ENCODE results near the gene ISCU.

DNA sequence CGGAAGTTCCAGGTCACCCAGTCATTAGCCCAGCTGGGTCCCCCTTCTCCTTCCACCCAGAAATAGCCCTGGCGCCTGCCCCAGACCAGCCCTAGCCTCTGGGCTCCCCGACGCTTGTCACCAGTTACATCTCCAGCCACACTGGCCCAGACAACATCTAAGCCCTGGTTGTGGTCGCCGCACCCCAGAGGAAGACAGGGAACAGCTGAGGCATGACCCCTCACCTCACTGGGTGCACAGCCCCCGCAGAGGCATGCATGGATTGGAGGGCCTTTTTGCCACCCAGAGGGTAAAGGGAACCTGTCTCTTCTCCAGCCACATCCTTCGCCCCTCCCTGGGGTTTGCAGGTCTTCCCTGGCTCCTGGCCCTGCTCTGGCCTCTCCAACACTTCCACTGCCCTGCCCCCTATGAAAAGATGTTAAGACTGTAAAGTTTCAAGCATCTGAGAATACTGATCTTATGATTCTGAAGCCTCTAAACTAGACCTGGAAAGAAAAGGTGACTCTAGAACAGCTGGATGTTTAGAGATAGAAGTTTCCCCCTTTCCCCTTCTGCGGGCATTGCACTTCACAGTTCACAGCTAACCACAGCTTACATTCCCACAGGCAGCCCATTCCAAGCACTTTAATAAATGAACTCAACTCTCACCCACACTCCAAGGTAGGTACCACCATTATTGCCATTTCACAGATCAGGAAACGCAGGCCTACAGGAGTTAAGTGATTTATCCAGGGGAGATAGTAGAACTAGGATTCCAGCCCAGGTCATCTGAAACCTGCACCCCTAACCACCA is 20.8 kb downstream of the ISCU start:
- TF ChIP-seq POLR2AphosphoS5 (IDR thresholded peaks at IDR 0.05) (no peak), POLR2A (IDR thresholded peaks at IDR 0.05) (no peak), EP300 (IDR thresholded peaks at IDR 0.05) (no peak)
- TF ChIP-seq, protein P1, sequence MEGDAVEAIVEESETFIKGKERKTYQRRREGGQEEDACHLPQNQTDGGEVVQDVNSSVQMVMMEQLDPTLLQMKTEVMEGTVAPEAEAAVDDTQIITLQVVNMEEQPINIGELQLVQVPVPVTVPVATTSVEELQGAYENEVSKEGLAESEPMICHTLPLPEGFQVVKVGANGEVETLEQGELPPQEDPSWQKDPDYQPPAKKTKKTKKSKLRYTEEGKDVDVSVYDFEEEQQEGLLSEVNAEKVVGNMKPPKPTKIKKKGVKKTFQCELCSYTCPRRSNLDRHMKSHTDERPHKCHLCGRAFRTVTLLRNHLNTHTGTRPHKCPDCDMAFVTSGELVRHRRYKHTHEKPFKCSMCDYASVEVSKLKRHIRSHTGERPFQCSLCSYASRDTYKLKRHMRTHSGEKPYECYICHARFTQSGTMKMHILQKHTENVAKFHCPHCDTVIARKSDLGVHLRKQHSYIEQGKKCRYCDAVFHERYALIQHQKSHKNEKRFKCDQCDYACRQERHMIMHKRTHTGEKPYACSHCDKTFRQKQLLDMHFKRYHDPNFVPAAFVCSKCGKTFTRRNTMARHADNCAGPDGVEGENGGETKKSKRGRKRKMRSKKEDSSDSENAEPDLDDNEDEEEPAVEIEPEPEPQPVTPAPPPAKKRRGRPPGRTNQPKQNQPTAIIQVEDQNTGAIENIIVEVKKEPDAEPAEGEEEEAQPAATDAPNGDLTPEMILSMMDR (IDR thresholded peaks at IDR 0.05) = no peak
